HG03457 (cell line): ENCODE data around the gene SMIM22.

ENCODE experiments used
- ATAC-seq: cut with Tn5 transposase; IDR thresholded peaks from one replicate; pipeline ENCODE4 v1.9.1; 2021; ENCODE audit warnings: moderate number of reproducible peaks; ENCODE audit not compliant: unreplicated experiment

SMIM22 gene

GRCh38 chr16:4795828-4796572 is 831 bp downstream of the SMIM22 start:
- ATAC-seq, result no peak

- no peak for ATAC-seq
Observed at GRCh38 chr16:4796982-4797804, 2.0 kb downstream of the SMIM22 start.

GRCh38 chr16:4797805-4798252 is 2.7 kb downstream of the SMIM22 start:
- no peak for ATAC-seq

GRCh38 chr16:4798456-4798855 is 3.3 kb downstream of the SMIM22 start:
- ATAC-seq, result no peak

- ATAC-seq, result no peak
Observed at GRCh38 chr16:4799171-4799855, 4.1 kb downstream of the SMIM22 start.

GRCh38 chr16:4800290-4801041 is 5.3 kb downstream of the SMIM22 start:
- no peak for ATAC-seq

GRCh38 chr16:4801051-4801961 is 6.1 kb downstream of the SMIM22 start:
- no peak for ATAC-seq

GRCh38 chr16:4801962-4802658 is 6.9 kb downstream of the SMIM22 start, which contains the start of gene ROGDI:
TSS of gene ROGDI (minus strand) at chr16:4802633. CDS start at chr16:4802571, 62 bp downstream.
- peak; percentile 38 for ATAC-seq

GRCh38 chr16:4802659-4803287 is 7.6 kb downstream of the SMIM22 start:
- ATAC-seq, result peak; percentile 89

- no peak for ATAC-seq
Observed at GRCh38 chr16:4803401-4803844, 8.3 kb downstream of the SMIM22 start.

- ATAC-seq, result no peak
Observed at GRCh38 chr16:4803898-4804762, 9.0 kb downstream of the SMIM22 start.

- no peak for ATAC-seq
Observed at GRCh38 chr16:4805231-4805630, 10.1 kb downstream of the SMIM22 start.

- ATAC-seq, result no peak
Observed at GRCh38 chr16:4806280-4806679, 11.1 kb downstream of the SMIM22 start.

- ATAC-seq, result no peak
Observed at GRCh38 chr16:4811242-4811641, 16.1 kb downstream of the SMIM22 start.

- no peak for ATAC-seq
Observed at GRCh38 chr16:4811773-4812172, 16.6 kb downstream of the SMIM22 start.

GRCh38 chr16:4813251-4814003 is 18.3 kb downstream of the SMIM22 start:
- ATAC-seq, result no peak

GRCh38 chr16:4814046-4814445 is 18.9 kb downstream of the SMIM22 start:
- no peak for ATAC-seq
